Right lobe of liver (tissue), 6 donors: Measurements from ENCODE around the gene DPP6. TPM values are rescaled to one million over a fixed set of nuclear protein-coding genes. Genes with fewer than 3 reads are reported as not detected.

Experiments
- ATAC-seq, 4 donors: fragments of 200-7000 bp; cut with Tn5 transposase; one replicate each; pipeline ENCODE4 v1.9.1; 2020; ENCODE audit warnings: mild to moderate bottlenecking in 4 of 4, moderate library complexity in 4 of 4
- DNase-seq, 3 donors: peaks; one replicate each; pipeline ENCODE4 v3.0.0-alpha.2; 2020
- H3K27ac ChIP-seq, 3 donors: fragments of 200-600 bp; one replicate each; pipeline ENCODE4 v1.8.0; 2022
- H3K27me3 ChIP-seq, 2 donors: fragments of 200-600 bp; one replicate each; pipeline ENCODE4 v1.8.0; 2022
- H3K36me3 ChIP-seq, 4 donors: fragments of 200-600 bp; sonication (generic) in 1 of 4; one replicate each; pipeline versions ENCODE4 v1.5.1 to v1.8.0; 2017 to 2022; ENCODE audit warnings: control low read depth in 1 of 4
- H3K4me1 ChIP-seq, 4 donors: fragments of 200-600 bp; sonication (generic) in 1 of 4; one replicate each; pipeline versions ENCODE4 v1.5.1 to v1.8.0; 2017 to 2022; ENCODE audit warnings: control low read depth in 1 of 4
- H3K4me3 ChIP-seq, 3 donors: fragments of 200-600 bp; one replicate each; pipeline ENCODE4 v1.8.0; 2022
- H3K9me3 ChIP-seq, 4 donors: fragments of 200-600 bp; sonication (generic) in 1 of 4; one replicate each; pipeline versions ENCODE4 v1.5.1 to v1.8.0; 2017 to 2022; ENCODE audit warnings: control low read depth in 1 of 4
- CTCF ChIP-seq, 4 donors: fragments of 200-600 bp in 3 of 4; fragments of 450-650 bp in 1 of 4; IDR thresholded peaks; one replicate each; pipeline versions ENCODE4 v1.5.1 to v1.8.0; 2016 to 2022; ENCODE audit warnings: antibody characterized with exemption in 4 of 4, mild to moderate bottlenecking in 2 of 4
- POLR2A ChIP-seq: fragments of 450-650 bp; IDR thresholded peaks from one replicate; pipeline ENCODE4 v1.6.1; 2017; ENCODE audit warnings: antibody characterized with exemption, mild to moderate bottlenecking
- WGBS: methylation state at CpG from one replicate; pipeline ENCODE4 v1.1.6; 2018; ENCODE audit warnings: low coverage, low lambda C conversion rate; ENCODE audit not compliant: insufficient coverage; ENCODE audit errors: missing lambda C conversion rate; 5-methylcytosine and 5-hydroxymethylcytosine counted together
- intact Hi-C, 2 donors: fragments of 100-400 bp; cut with DNase I; formaldehyde crosslinking; loops; one replicate each; pipeline versions ENCODE4 v1.11.2 to v1.14.1; 2022
- total RNA-seq, 6 experiments: library from RNA; depleted of rRNA in 2 of 6; stranded (reverse); fragments of >200 nt in 2 of 6; fragmentation: NEBNext Ultra II Directional in 3 of 6; extraction: Animal tissue kit (Norgen Biotek cat#: 25700) in 3 of 6; gene quantifications; one replicate each; pipeline versions ENCODE4 v1.1.0 to v1.2.4, GENCODE V29; 2016 to 2023
- donor health status: DM: no; HTN: yes; CAD: no.
- donor health status: DM: no; HTN: no; CAD: no.
- donor health status: DM: no; HTN: no; CAD: no.
- donor health status: DM: no; HTN: yes; CAD: no.
- donor health status: DM: no; HTN: yes; CAD: no.

Gene DPP6
- total RNA-seq, 6 experiments from 2014 or later = not detected

DNA sequence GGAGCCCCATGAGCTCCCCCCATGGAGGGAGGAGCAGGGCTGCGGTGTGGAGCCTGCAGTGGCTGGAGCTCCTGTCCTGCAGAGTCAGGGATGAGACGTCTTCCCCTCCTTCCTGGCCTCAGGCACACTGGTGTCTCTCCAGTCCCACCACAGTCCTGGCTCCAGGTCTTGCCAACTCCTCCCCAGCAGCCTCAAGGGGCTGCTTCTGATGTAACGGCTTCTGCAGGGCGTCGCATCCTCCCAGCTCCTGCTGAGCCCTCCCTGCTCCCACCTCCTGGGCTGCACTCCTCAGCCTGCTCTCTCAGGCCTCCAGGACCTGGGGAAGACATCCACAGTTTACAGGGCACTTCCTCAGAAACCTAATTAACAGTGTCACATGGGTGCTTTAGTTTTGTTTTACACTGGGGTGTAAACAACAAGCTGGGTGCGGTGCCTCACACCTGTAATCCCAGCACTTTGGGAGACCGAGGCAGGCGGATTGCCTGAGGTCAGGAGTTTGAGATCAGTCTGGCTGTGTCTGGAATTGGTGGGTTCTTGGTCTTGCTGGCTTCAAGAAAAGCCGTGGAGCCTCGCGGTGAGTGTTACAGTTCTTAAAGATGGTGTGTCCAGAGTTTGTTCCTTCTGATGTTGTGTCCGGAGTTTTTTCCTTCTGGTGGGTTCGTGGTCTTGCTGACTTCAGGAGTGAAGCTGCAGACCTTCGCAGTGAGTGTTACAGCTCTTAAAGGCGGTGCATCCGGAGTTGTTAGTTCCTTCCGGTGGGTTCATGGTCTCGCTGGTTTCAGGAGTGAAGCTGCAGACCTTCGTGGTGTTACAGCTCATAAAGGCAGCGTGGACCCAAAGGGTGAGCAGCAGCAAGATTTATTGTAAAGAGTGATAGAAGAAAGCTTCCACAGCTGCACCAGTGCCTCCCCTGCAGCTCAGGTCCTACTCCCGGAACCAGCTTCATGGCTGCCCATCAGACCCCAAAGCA is 855.7 kb downstream of the DPP6 start:
- H3K9me3 ChIP-seq = no peaks in the 10 kb centered on the region
- DNase-seq (no peak), ATAC-seq (no peak)
- no peaks in the 10 kb centered on the region for H3K36me3 ChIP-seq
- H3K27ac ChIP-seq = no peak overlapping the region
- no peak overlapping the region for H3K4me3 ChIP-seq
- WGBS = 75% methylated on average over 8 of the region's 21 CpGs
- TF ChIP-seq CTCF (IDR thresholded peaks at IDR 0.05) (no peak), POLR2A (no peak)
- peaks cover 0 to 8% (median 0%) of the 10 kb centered on the region in 4 donors for H3K4me1 ChIP-seq
- no peaks in the 10 kb centered on the region for H3K27me3 ChIP-seq
- intact Hi-C loops = loop anchor here in 1 of 2 donors (10.0 kb wide), 1 partner anchor 447 kb away; no protein-coding TSS in a partner anchor

- Histone ChIP-seq H3K4me1 (peaks cover 0 to 9% (median 0%) of the 10 kb centered on the region in 4 donors), H3K27ac (no peak overlapping the region), H3K9me3 (no peaks in the 10 kb centered on the region), H3K4me3 (no peak overlapping the region), H3K36me3 (no peaks in the 10 kb centered on the region), H3K27me3 (no peaks in the 10 kb centered on the region)
- ATAC-seq (no peak), DNase-seq (no peak)
- WGBS = 54% methylated on average over 9 of the region's 26 CpGs
- intact Hi-C loops = loop anchor here (5.0 to 10.0 kb wide), 2 partner anchors 443 to 445 kb away; no protein-coding TSS in a partner anchor
- TF ChIP-seq CTCF (IDR thresholded peaks at IDR 0.05) (no peak), POLR2A (no peak)
These were observed 857.3 kb downstream of the DPP6 start for GRCh38 chr7:154909241-154910105.

DNA sequence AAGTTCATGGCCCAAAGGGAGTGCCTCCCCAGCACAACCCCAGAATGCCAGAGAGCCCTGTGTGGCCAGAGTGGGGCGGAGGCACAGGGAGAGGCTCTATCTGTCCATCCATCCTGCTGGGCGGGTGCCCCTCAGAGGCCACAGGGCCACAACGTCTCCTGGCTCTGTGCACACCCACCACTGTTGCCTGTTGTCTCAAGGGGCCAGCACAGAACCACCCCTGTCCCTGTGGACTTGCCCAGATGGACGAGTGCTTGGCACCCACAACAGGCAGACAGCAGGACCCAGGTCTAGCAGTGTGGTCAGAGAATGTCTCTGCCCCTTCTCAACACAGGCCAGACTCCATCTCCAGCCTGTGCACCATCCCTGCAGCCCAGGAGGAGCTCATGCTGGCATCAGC is 857.9 kb downstream of the DPP6 start:
- intact Hi-C loops = loop anchor here in 1 of 2 donors (5.0 kb wide), 1 partner anchor 442 kb away; no protein-coding TSS in a partner anchor
- Histone ChIP-seq H3K27me3 (no peaks in the 10 kb centered on the region), H3K4me1 (peaks cover 0 to 9% (median 0%) of the 10 kb centered on the region in 4 donors), H3K4me3 (no peak overlapping the region), H3K36me3 (no peaks in the 10 kb centered on the region), H3K27ac (no peak overlapping the region), H3K9me3 (no peaks in the 10 kb centered on the region)
- DNase-seq (no peak), ATAC-seq (no peak)
- WGBS = 60% methylated on average over 1 of the region's 4 CpGs
- TF ChIP-seq POLR2A = no peak
- TF ChIP-seq CTCF (IDR thresholded peaks at IDR 0.05) = no peak

DNA sequence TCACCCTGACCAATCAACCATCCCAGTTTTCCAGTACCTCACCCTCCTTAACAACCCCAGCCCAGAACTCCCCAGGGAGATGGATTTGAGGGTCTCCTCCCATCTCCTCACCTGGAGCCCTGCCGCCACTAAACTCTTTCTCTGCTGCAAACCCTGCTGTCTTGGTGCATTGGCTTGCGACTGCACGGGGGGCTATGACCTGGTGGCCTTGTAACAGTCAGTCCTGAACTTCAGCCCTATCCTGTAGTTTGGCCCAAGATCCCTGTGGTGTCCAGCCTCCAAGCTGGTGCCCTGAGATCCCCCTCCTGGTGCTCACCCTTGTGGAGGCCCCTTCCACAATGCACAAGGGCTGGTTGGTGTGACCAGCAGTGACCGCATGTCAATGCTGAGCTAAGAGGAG is 858.8 kb downstream of the DPP6 start:
- intact Hi-C loops = loop anchor here in 1 of 2 donors (5.0 kb wide), 1 partner anchor 441 kb away; no protein-coding TSS in a partner anchor
- no peaks in the 10 kb centered on the region for H3K9me3 ChIP-seq
- no peak overlapping the region for H3K4me3 ChIP-seq
- ATAC-seq (no peak), DNase-seq (no peak)
- no peak for TF ChIP-seq CTCF (IDR thresholded peaks at IDR 0.05)
- TF ChIP-seq POLR2A = no peak
- H3K27me3 ChIP-seq = no peaks in the 10 kb centered on the region
- no peak overlapping the region for H3K27ac ChIP-seq
- peaks cover 0 to 9% (median 0%) of the 10 kb centered on the region in 4 donors for H3K4me1 ChIP-seq
- no peaks in the 10 kb centered on the region for H3K36me3 ChIP-seq
- 100% methylated on average over 1 of the region's 4 CpGs for WGBS
